Vagina (tissue), 2 donors: ENCODE data around the gene GRM4. TPM values are rescaled to one million over a fixed set of nuclear protein-coding genes. Genes with fewer than 3 reads are reported as not detected.

Experiments
- DNase-seq, 2 donors: peaks; one replicate each; pipeline ENCODE4 v3.0.0-alpha.2; 2017; ENCODE audit errors: extremely low spot score in 2 of 2
- H3K27ac ChIP-seq: fragments of 200-600 bp; sonication (generic); one replicate; pipeline ENCODE4 v1.5.1; 2019
- H3K27me3 ChIP-seq: fragments of 200-600 bp; sonication (generic); one replicate; pipeline ENCODE4 v1.5.1; 2019
- H3K36me3 ChIP-seq, 2 donors: fragments of 200-600 bp; sonication (generic); one replicate each; pipeline ENCODE4 v1.5.1; 2017 to 2019
- H3K4me1 ChIP-seq: fragments of 200-600 bp; sonication (generic); one replicate; pipeline ENCODE4 v1.5.1; 2019
- H3K4me3 ChIP-seq, 2 donors: fragments of 200-600 bp; sonication (generic); 1 replicate in 1 of 2; 2 replicates in 1 of 2; pipeline ENCODE4 v1.5.1; 2016 to 2019
- H3K9me3 ChIP-seq: fragments of 200-600 bp; sonication (generic); one replicate; pipeline ENCODE4 v1.5.1; 2019
- POLR2A ChIP-seq, 2 donors: fragments of 450-650 bp; IDR thresholded peaks; one replicate each; pipeline ENCODE4 v1.6.1; 2017; ENCODE audit warnings: antibody characterized with exemption in 2 of 2, mild to moderate bottlenecking in 2 of 2, moderate library complexity in 2 of 2
- POLR2AphosphoS5 ChIP-seq, 2 donors: sonication (generic); formaldehyde crosslinking; IDR thresholded peaks; one replicate each; pipeline ENCODE4 v1.9.0; 2017; ENCODE audit warnings: antibody characterized with exemption in 2 of 2, mild to moderate bottlenecking in 2 of 2, low read depth in 1 of 2; ENCODE audit not compliant: insufficient read depth in 1 of 2
- intact Hi-C: fragments of 100-400 bp; cut with DNase I; formaldehyde crosslinking; loops from one replicate; pipeline ENCODE4 v1.15.1; 2023
- total RNA-seq: library from RNA; depleted of rRNA; stranded (reverse); fragments of >200 nt; gene quantifications from one replicate; pipeline ENCODE4 v1.2.3, GENCODE V29; 2016
- TF ChIP-seq, protein P1 (sequence below), 3 experiments: fragments of 450-650 bp in 2 of 3; fragments of 200-600 bp in 1 of 3; sonication (generic) in 1 of 3; IDR thresholded peaks; one replicate each; pipeline ENCODE4 v1.5.1; 2017 to 2019; ENCODE audit warnings: antibody characterized with exemption in 3 of 3, mild to moderate bottlenecking in 2 of 3, moderate library complexity in 2 of 3

The GRM4 gene
- total RNA-seq, 1 donor from 2014 or later = not detected

DNA sequence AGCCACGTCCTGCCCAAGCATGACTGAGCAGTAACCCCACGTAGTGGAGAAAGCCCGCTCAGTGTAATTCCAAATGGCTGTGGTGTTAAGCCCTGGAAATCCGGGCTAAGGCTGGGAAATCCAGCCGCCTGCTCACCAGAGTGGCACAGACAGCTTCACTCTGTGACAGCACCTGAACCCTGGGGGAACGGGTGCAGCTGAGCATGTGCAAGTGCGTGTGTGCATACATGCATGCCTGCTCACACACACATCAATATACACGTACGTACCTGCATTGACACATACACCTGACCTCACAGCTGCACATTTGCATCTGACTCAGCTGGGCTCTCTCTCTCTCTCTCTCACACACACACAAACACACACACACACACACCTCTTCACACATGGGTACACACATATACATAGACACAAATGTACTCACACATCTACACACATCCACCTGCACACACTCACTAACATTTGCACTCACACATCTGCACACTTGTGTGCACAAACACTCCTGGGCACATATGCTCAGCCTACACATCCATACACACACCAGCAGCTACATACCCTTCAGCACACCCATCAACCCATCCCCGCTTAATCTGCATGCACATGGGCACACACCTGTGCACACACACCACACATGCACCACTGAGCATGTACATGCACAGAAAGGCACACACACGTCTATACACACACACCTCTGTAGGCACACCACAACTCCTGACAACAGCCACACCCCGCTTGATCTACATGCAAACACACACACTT, 114.1 kb downstream of the GRM4 start:
- Histone ChIP-seq H3K27ac (no peak overlapping the region), H3K36me3 (no peaks in the 10 kb centered on the region), H3K4me1 (no peaks in the 10 kb centered on the region), H3K27me3 (no peaks in the 10 kb centered on the region), H3K9me3 (no peaks in the 10 kb centered on the region), H3K4me3 (no peak overlapping the region)
- intact Hi-C loops = no loop called here
- no peak for DNase-seq
- TF ChIP-seq POLR2A (IDR thresholded peaks at IDR 0.05) (no peak), POLR2AphosphoS5 (IDR thresholded peaks at IDR 0.05; ENCODE audit: insufficient read depth in 1 of 2, low read depth in 1 of 2) (no peak)
- TF ChIP-seq, protein P1, sequence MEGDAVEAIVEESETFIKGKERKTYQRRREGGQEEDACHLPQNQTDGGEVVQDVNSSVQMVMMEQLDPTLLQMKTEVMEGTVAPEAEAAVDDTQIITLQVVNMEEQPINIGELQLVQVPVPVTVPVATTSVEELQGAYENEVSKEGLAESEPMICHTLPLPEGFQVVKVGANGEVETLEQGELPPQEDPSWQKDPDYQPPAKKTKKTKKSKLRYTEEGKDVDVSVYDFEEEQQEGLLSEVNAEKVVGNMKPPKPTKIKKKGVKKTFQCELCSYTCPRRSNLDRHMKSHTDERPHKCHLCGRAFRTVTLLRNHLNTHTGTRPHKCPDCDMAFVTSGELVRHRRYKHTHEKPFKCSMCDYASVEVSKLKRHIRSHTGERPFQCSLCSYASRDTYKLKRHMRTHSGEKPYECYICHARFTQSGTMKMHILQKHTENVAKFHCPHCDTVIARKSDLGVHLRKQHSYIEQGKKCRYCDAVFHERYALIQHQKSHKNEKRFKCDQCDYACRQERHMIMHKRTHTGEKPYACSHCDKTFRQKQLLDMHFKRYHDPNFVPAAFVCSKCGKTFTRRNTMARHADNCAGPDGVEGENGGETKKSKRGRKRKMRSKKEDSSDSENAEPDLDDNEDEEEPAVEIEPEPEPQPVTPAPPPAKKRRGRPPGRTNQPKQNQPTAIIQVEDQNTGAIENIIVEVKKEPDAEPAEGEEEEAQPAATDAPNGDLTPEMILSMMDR (IDR thresholded peaks at IDR 0.05) = no peak

DNA sequence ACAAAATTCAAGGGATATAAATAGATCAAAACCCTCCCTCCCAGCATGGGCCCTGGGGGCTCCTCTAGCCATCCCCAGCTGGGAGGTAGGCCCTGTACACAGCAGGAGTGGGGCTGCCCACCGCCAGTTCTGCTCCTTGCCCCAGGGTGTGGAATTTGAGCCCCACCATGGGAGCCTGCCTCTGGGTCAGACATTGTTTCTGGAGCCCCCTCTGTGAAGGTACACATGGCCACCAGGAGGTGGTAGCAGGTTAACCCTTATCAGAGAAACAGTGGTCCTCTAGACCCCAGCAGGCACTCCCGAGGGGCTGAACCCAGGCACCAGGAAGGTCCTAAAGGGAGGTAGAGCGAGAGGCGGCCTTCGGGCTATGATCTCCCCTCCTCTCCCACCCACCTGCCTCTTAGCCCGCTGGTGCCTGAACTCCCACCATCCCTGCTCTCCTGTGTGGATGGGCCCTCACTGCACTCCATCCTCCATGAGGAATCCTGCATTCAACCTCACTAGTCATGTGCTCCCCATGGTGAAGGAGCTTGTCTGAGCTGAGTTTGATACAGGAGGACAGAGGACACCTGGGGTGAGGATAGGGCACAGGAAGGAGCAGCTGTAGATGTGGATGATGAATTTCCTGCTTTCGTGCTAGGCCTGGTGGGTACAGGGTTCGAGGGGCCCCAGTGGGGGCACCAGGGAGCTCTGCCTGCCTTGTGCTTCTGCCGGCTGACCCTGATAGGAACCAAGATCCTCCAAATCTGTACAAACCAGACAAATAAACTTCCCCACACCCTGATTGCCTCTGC, 114.9 kb downstream of the GRM4 start:
- TF ChIP-seq POLR2A (IDR thresholded peaks at IDR 0.05) (no peak), POLR2AphosphoS5 (IDR thresholded peaks at IDR 0.05; ENCODE audit: insufficient read depth in 1 of 2, low read depth in 1 of 2) (no peak)
- TF ChIP-seq, protein P1 (IDR thresholded peaks at IDR 0.05) = no peak
- Histone ChIP-seq H3K27ac (no peak overlapping the region), H3K4me3 (no peak overlapping the region), H3K9me3 (no peaks in the 10 kb centered on the region), H3K36me3 (no peaks in the 10 kb centered on the region), H3K4me1 (no peaks in the 10 kb centered on the region), H3K27me3 (no peaks in the 10 kb centered on the region)
- intact Hi-C loops = no loop called here
- DNase-seq = no peak

DNA sequence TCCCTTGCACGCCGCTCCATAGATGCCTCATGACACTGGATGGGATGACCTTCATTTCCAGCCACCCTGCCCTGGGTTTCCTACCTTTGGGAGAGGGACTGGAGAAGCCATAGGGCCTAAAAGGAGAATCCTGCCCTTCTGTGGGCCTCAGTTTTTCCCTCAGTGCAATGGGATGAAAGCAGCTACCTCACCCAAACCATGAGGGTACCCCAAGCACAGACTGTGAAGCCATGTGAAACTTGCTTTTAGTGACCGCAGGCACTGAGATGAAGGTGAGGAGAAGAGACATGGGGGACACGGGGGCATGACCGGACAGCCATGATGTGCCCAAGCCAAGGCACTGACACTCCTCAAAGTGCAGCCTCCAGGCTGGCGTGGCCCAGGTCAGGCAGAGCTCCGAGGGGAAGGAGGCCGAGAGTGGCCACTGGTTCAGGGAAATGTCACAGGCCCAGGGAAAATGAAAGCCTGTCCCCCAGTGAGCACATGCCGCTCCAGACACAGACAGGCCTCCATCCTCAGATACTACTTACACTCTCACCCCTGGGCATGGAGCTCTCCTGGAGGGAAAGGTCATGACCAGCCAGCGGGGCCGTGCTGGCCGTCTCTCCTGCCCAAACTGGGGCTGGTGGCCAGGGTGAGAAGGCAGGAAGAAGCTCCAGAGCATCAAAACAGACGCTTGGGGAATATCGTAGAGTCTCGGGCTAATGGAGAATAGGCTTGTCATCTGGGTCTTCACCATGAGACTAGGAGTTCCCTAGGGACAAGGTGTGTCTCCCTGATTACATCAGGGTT, 116.2 kb downstream of the GRM4 start:
- Histone ChIP-seq H3K9me3 (no peaks in the 10 kb centered on the region), H3K27ac (no peak overlapping the region), H3K27me3 (no peaks in the 10 kb centered on the region), H3K4me3 (no peak overlapping the region), H3K36me3 (no peaks in the 10 kb centered on the region), H3K4me1 (no peaks in the 10 kb centered on the region)
- TF ChIP-seq, protein P1 (IDR thresholded peaks at IDR 0.05) = no peak
- no peak for TF ChIP-seq POLR2A (IDR thresholded peaks at IDR 0.05)
- no peak for DNase-seq
- intact Hi-C loops = no loop called here

DNA sequence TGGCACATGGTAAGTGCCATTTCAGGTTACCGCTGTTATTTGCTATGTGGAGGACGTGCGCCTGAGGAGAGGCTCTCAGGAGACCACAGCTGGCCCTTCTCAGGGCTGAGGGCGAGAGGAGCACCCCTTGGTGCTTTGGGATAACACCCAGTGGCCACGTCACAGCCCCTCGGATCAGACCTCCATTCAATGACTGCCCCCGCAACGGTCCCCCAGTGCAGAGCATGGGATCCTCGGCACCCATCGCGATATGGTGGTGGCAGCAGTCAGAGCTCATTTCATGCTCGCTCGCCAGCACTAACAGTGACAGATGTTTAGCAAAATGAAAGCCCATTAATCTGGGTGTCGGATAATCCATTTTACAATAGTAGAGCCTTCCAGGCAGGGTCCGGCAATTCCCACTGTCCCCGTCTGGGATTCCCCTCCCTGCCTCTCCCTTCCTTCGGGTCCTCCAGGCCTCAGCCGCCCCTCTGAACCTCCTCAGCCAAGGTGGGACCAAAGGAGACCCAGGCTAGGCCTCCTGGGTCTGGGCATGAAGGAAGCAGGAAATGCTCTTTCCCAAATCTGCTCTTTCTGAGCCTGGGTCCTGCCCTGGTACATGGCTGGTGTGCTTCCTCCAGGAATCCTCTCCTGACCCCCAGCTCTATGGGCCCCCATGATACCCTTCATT, 117.1 kb downstream of the GRM4 start:
- Histone ChIP-seq H3K9me3 (no peaks in the 10 kb centered on the region), H3K27me3 (no peaks in the 10 kb centered on the region), H3K4me3 (no peak overlapping the region), H3K27ac (no peak overlapping the region), H3K4me1 (no peaks in the 10 kb centered on the region), H3K36me3 (no peaks in the 10 kb centered on the region)
- TF ChIP-seq, protein P1 (IDR thresholded peaks at IDR 0.05) = no peak
- TF ChIP-seq POLR2AphosphoS5 (IDR thresholded peaks at IDR 0.05; ENCODE audit: insufficient read depth in 1 of 2, low read depth in 1 of 2) (no peak), POLR2A (IDR thresholded peaks at IDR 0.05) (no peak)
- intact Hi-C loops = no loop called here
- DNase-seq = no peak
